Psoas muscle (tissue), 8 donors: ENCODE results near the gene RAB30. TPM values are rescaled to one million over a fixed set of nuclear protein-coding genes. Genes with fewer than 3 reads are reported as not detected.

Experiments used
- ATAC-seq, 4 donors: fragments of 200-7000 bp; cut with Tn5 transposase; one replicate each; pipeline ENCODE4 v1.9.1; 2020; ENCODE audit warnings: moderate library complexity in 3 of 4, mild to moderate bottlenecking in 2 of 4
- DNase-seq, 2 donors: peaks; one replicate each; pipeline ENCODE4 v3.0.0-alpha.2; 2020
- H3K27ac ChIP-seq: fragments of 200-600 bp; one replicate; pipeline ENCODE4 v1.8.0; 2022
- H3K27me3 ChIP-seq, 3 donors: fragments of 200-600 bp in 1 of 3; one replicate each; pipeline versions ENCODE4 v1.6.1 to v1.8.0; 2013 to 2022; ENCODE audit warnings: low read length in 2 of 3, mild to moderate bottlenecking in 2 of 3, moderate library complexity in 1 of 3; ENCODE audit not compliant: insufficient read depth in 3 of 3
- H3K36me3 ChIP-seq, 2 donors: fragments of 200-600 bp in 1 of 2; one replicate each; pipeline versions ENCODE4 v1.6.1 to v1.8.0; 2013 to 2022; ENCODE audit warnings: low read depth in 1 of 2, mild to moderate bottlenecking in 1 of 2, moderate library complexity in 1 of 2; ENCODE audit not compliant: insufficient read depth in 1 of 2
- H3K4me1 ChIP-seq: fragments of 200-600 bp; one replicate; pipeline ENCODE4 v1.8.0; 2022
- H3K4me3 ChIP-seq: fragments of 200-600 bp; one replicate; pipeline ENCODE4 v1.8.0; 2022; ENCODE audit warnings: mild to moderate bottlenecking
- H3K9me3 ChIP-seq: fragments of 200-600 bp; one replicate; pipeline ENCODE4 v1.8.0; 2022
- CTCF ChIP-seq: fragments of 200-600 bp; IDR thresholded peaks from one replicate; pipeline ENCODE4 v1.8.0; 2022; ENCODE audit warnings: antibody characterized with exemption
- WGBS, 3 donors: extraction: QIAGEN DNeasy Blood & Tissue Kit; methylation state at CpG; one replicate each; pipeline versions ENCODE4 v1.1.6 to v1.1.7; 2013; 5-methylcytosine and 5-hydroxymethylcytosine counted together
- intact Hi-C, 2 donors: fragments of 100-400 bp; cut with DNase I; formaldehyde crosslinking; loops; one replicate each; pipeline versions ENCODE4 v1.11.0 to v1.14.2; 2022
- polyA plus RNA-seq, 3 donors: library from polyadenylated mRNA; stranded (reverse); fragments of 200-250 nt; gene quantifications; one replicate each; pipeline ENCODE4 v1.2.3, GENCODE V29; 2013
- total RNA-seq, 4 donors: library from RNA; stranded (reverse); fragmentation: NEBNext Ultra II Directional in 2 of 4; extraction: Animal tissue kit (Norgen Biotek cat#: 25700) in 2 of 4; gene quantifications; one replicate each; pipeline versions ENCODE4 v1.2.1 to v1.2.4, GENCODE V29; 2021 to 2023
- donor health status: healthy with polysubstance abuse.
- donor health status: DM: no; HTN: no; CAD: no; lungs with moderate emphysema.
- donor health status: Bipolar disorder and iron deficiency.
- donor health status: healthy.
- donor health status: DM: yes; HTN: yes; CAD: no.
- donor health status: DM: no; HTN: no; CAD: no.
- donor health status: DM: no; HTN: no; CAD: no.
- donor health status: DM: yes; HTN: yes; CAD: no.

The RAB30 gene
- total and polyA plus RNA-seq, 7 donors, result 3.4 to 89.7 (median 21.5) TPM

GRCh38 chr11:83073258-83073657 lies 1.6 kb upstream of the RAB30 start:
- Histone ChIP-seq H3K4me3 (peak overlapping the region; percentile 68), H3K27ac (peak overlapping the region; percentile 90), H3K9me3 (no peaks in the 10 kb centered on the region), H3K36me3 (peaks cover 5 to 47% of the 10 kb centered on the region in 2 donors), H3K27me3 (no peaks in the 10 kb centered on the region), H3K4me1 (peaks cover 46% of the 10 kb centered on the region)
- ATAC-seq (no peak), DNase-seq (no peak)
- 79 to 87% (median 80%) methylated on average over 1 of the region's 1 CpG for WGBS, 3 donors
- TF ChIP-seq CTCF, result no peak
- intact Hi-C loops, result loop anchor here (5.0 to 10.0 kb wide), 5 partner anchors 76 to 171 kb away; partner anchors contain the start of genes DDIAS (in 2 of the 2), PRCP (in 2 of the 2) and ANKRD42 (in 1 of the 2)

- H3K27ac ChIP-seq, result peak overlapping the region; percentile 90
- ATAC-seq, result peak in 1 of 4 donors; percentile 0
- DNase-seq, result no peak
- H3K9me3 ChIP-seq, result no peaks in the 10 kb centered on the region
- H3K27me3 ChIP-seq, result no peaks in the 10 kb centered on the region
- peaks cover 42% of the 10 kb centered on the region for H3K4me1 ChIP-seq
- no peak for TF ChIP-seq CTCF
- intact Hi-C loops, result loop anchor here (1.0 to 10.0 kb wide), 6 partner anchors 75 to 170 kb away; partner anchors contain the start of genes DDIAS (in 2 of the 2), PRCP (in 2 of the 2) and ANKRD42 (in 1 of the 2)
- H3K36me3 ChIP-seq, result peaks cover 2 to 41% of the 10 kb centered on the region in 2 donors
- WGBS, 3 donors, result 9% methylated on average over 31 of the region's 31 CpGs
- H3K4me3 ChIP-seq, result peak overlapping the region; percentile 68
Measured at GRCh38 chr11:83072350-83073242, 899 bp upstream of the RAB30 start.

GRCh38 chr11:83070731-83071566 lies 748 bp downstream of the RAB30 start:
- ATAC-seq (peak; percentile 16 to 63 (median 40)), DNase-seq (peak; percentile 52 to 76)
- Histone ChIP-seq H3K27me3 (no peaks in the 10 kb centered on the region), H3K4me1 (peaks cover 43% of the 10 kb centered on the region), H3K9me3 (no peaks in the 10 kb centered on the region), H3K4me3 (peak overlapping the region; percentile 68), H3K36me3 (peaks cover 0 to 27% of the 10 kb centered on the region in 2 donors), H3K27ac (peak overlapping the region; percentile 90)
- intact Hi-C loops, result loop anchor here (1.0 to 10.0 kb wide), 8 partner anchors 36 to 169 kb away; partner anchors contain the start of genes DDIAS (in 2 of the 2), PRCP (in 2 of the 2), ANKRD42 (in 1 of the 2) and PCF11 (in 1 of the 2)
- WGBS, 3 donors, result 0 to 1% (median 1%) methylated on average over 22 of the region's 22 CpGs
- TF ChIP-seq CTCF, result no peak

- Histone ChIP-seq H3K36me3 (peaks cover 0 to 21% of the 10 kb centered on the region in 2 donors), H3K27me3 (no peaks in the 10 kb centered on the region), H3K9me3 (no peaks in the 10 kb centered on the region), H3K4me3 (peak overlapping the region; percentile 68), H3K4me1 (peaks cover 48% of the 10 kb centered on the region), H3K27ac (peak overlapping the region; percentile 90)
- DNase-seq (no peak), ATAC-seq (no peak)
- no peak for TF ChIP-seq CTCF
- WGBS, 3 donors, result 17 to 20% (median 18%) methylated on average over 3 of the region's 3 CpGs
- intact Hi-C loops, result loop anchor here (2.0 to 10.0 kb wide), 7 partner anchors 35 to 168 kb away; partner anchors contain the start of genes DDIAS (in 2 of the 2), PRCP (in 2 of the 2), ANKRD42 (in 1 of the 2) and PCF11 (in 1 of the 2)
Measured at GRCh38 chr11:83070044-83070701, 1.5 kb downstream of the RAB30 start.
